Cardiac fibroblast (primary cell): ENCODE results near the gene TTLL8.

Source experiments
- DNase-seq, 2 donors: peaks; one replicate each; pipeline versions ENCODE4 v3.0.0 to v3.0.0-alpha.2; 2010; ENCODE audit warnings: low read depth in 2 of 2
- H3K4me3 ChIP-seq, 2 donors: replicated peaks in 1 of 2; 1 replicate in 1 of 2; 2 replicates in 1 of 2; pipeline ENCODE4 v1.5.1; 2011; ENCODE audit warnings: low read depth in 2 of 2, low read length in 2 of 2, mild to moderate bottlenecking in 2 of 2, moderate library complexity in 1 of 2
- CTCF ChIP-seq: IDR thresholded peaks from one replicate; pipeline ENCODE4 v1.5.1; 2011; ENCODE audit warnings: low read depth, mild to moderate bottlenecking, low read length, inconsistent platforms

Gene TTLL8

GRCh38 chr22:50017701-50018224, 40.3 kb downstream of the TTLL8 start:
- H3K4me3 ChIP-seq = no peak overlapping the region
- no peak for DNase-seq
- no peak for TF ChIP-seq CTCF

GRCh38 chr22:50016988-50017700, 41.0 kb downstream of the TTLL8 start:
- no peak overlapping the region for H3K4me3 ChIP-seq
- no peak for TF ChIP-seq CTCF
- no peak for DNase-seq

- no peak overlapping the region for H3K4me3 ChIP-seq
- DNase-seq = no peak
- TF ChIP-seq CTCF = no peak
These were observed 41.6 kb downstream of the TTLL8 start for GRCh38 chr22:50016308-50016987.

GRCh38 chr22:50015451-50016307, 42.4 kb downstream of the TTLL8 start:
- no peak for TF ChIP-seq CTCF
- H3K4me3 ChIP-seq = no peak overlapping the region
- no peak for DNase-seq

- DNase-seq = no peak
These were observed 43.3 kb downstream of the TTLL8 start for GRCh38 chr22:50014655-50015401.

More at GRCh38 chr22:50014655-50015401, 43.3 kb downstream of the TTLL8 start:
- no peak overlapping the region for H3K4me3 ChIP-seq
- TF ChIP-seq CTCF = no peak
